NCI-H748 (cell line): ENCODE measurements around the gene BICC1.

Experiments used
- DNase-seq: peaks from one replicate; lab custom pipeline; 2025; ENCODE audit not compliant: unreplicated experiment; lab: John Stamatoyannopoulos, UW

Gene BICC1

GRCh38 chr10:58734664-58735063, 222.0 kb downstream of the BICC1 start:
- DNase-seq = no peak

GRCh38 chr10:58735087-58735486, 222.4 kb downstream of the BICC1 start:
- no peak for DNase-seq

GRCh38 chr10:58740620-58741369, 228.1 kb downstream of the BICC1 start:
- DNase-seq = no peak

GRCh38 chr10:58741673-58742072, 229.0 kb downstream of the BICC1 start:
- DNase-seq = no peak

GRCh38 chr10:58742141-58742540, 229.5 kb downstream of the BICC1 start:
- DNase-seq = no peak

GRCh38 chr10:58743466-58744115, 230.9 kb downstream of the BICC1 start:
- peak; percentile 81 for DNase-seq

GRCh38 chr10:58746474-58747185, 234.0 kb downstream of the BICC1 start:
- DNase-seq = no peak

GRCh38 chr10:58747687-58748086, 235.0 kb downstream of the BICC1 start:
- no peak for DNase-seq

GRCh38 chr10:58752665-58753064, 240.0 kb downstream of the BICC1 start:
- no peak for DNase-seq

- DNase-seq = no peak
Measured at GRCh38 chr10:58753425-58753824, 240.8 kb downstream of the BICC1 start.

GRCh38 chr10:58754469-58755339, 242.0 kb downstream of the BICC1 start:
- no peak for DNase-seq

- no peak for DNase-seq
Measured at GRCh38 chr10:58755340-58755610, 242.6 kb downstream of the BICC1 start.

- DNase-seq = no peak
Measured at GRCh38 chr10:58755677-58756076, 243.0 kb downstream of the BICC1 start.

- DNase-seq = no peak
Measured at GRCh38 chr10:58756130-58756719, 243.6 kb downstream of the BICC1 start.

GRCh38 chr10:58757352-58758065, 244.8 kb downstream of the BICC1 start:
- no peak for DNase-seq

- no peak for DNase-seq
Measured at GRCh38 chr10:58758321-58758720, 245.6 kb downstream of the BICC1 start.

GRCh38 chr10:58764087-58764747, 251.5 kb downstream of the BICC1 start:
- DNase-seq = no peak

GRCh38 chr10:58765910-58766309, 253.2 kb downstream of the BICC1 start:
- no peak for DNase-seq

GRCh38 chr10:58767652-58768051, 255.0 kb downstream of the BICC1 start:
- no peak for DNase-seq

GRCh38 chr10:58771863-58772262, 259.2 kb downstream of the BICC1 start:
- DNase-seq = no peak
